HG03159 (cell line): ENCODE data around the gene ALG12.

Experiments used
- ATAC-seq: cut with Tn5 transposase; IDR thresholded peaks from one replicate; pipeline ENCODE4 v1.9.1; 2021; ENCODE audit warnings: mild to moderate bottlenecking, moderate library complexity; ENCODE audit not compliant: unreplicated experiment

ALG12 gene

DNA sequence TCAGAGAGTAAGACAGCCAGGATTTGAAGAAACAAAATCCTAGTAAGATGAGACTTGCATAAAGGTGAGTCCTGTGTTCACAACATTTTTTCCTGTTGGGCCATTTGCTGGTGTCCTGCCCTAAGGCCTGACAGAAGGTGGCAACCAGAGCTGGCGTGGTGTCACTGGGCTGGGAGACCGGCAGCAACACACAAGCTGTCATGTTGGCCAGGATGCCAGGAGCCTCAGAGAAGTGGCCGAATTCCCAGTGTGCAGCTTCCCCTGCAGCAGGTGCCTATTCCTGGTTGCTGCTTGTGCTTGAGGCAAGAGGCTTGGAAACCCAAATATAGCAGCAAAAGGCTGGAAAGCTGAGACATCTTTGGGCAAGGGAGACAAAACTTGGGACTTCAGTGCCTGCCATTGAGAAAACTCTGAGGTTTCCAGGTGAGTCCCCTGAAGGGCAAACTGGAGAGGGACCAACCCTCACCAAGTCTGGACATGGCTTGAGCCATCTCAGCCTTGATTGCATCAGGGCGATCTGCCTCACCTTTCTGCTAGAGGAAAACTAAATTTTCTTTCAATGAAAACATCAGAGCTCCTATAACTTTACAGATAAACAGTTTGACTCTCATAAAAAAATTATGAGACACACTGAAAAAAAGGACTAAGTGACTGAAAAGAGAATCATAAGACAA is 25.9 kb downstream of the ALG12 start:
- ATAC-seq = no peak

DNA sequence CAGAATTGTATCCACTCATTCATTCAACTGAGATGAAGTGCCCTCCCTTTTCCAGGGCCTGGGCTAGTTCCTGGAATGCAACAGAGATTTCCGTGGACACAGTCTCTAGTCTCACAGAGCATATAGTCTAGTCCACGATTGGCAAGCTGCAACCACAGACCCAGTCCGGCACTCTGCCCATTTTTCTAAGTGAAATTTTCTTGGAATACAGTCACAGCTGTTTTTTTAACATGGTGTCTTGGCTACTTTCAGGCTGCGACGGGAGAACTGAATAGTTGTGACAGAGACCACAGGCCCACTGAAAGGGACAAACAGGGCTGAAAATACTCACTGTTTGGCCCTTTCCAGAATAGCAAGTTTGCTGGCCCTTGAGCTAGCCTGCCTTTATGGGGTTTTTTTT is 29.2 kb downstream of the ALG12 start:
- no peak for ATAC-seq

DNA sequence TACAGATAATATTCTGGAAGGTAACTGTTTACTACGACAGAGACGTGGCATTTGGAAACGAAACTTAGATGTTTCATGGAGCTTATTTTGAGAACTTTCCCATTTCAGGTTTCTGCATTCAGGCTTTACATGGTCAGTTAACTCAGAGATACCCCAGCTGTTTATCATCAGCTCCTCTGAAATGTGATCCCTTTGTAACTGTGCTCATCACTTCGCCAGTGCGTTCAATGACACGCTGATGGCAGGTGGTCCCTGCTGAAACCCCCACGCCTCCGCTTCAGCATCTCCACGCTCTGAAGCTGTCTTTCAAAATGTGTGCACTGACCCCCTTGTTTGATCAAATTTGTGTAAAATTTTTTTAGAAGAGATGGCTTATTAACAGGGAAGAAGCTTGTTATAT is 30.5 kb downstream of the ALG12 start:
- ATAC-seq = no peak

DNA sequence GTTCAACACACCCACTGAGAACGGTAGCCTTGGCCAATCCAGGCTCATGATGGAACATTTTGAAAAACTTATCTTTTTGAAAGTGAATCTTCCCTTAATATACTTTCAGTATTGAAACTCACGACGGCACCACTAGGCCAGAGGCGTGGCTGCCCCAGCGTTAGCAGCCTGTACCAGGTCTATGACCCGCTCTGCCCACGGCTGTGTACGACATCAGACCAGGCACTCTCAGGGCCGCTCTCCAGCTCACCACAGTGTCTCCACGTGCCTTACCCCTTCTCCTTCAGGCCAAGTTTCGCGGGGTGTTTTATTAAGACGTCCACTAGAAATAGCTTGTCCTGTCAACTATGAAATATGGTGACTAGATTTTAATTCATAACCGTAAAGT is 31.2 kb downstream of the ALG12 start:
- ATAC-seq = no peak

DNA sequence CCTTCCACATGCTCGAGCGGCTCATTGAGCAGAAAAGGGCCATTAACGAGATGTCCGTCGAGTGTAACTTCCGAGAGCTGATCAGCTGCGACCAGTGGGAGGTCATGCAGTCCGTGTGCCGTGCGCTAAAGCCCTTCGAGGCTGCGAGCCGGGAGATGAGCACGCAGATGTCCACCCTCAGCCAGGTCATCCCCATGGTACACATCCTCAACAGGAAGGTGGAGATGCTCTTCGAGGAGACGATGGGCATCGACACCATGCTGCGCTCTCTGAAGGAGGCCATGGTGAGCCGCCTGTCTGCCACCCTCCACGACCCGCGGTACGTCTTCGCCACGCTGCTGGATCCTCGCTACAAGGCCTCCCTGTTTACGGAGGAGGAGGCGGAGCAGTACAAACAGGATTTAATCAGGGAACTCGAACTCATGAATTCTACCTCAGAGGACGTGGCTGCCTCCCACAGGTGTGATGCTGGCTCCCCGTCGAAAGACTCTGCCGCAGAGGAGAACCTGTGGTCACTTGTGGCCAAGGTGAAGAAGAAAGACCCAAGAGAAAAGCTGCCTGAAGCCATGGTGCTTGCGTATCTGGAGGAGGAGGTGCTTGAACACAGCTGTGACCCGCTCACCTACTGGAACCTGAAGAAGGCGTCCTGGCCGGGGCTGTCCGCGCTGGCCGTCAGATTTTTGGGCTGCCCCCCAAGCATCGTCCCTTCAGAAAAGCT is 31.7 kb downstream of the ALG12 start:
- ATAC-seq = no peak

DNA sequence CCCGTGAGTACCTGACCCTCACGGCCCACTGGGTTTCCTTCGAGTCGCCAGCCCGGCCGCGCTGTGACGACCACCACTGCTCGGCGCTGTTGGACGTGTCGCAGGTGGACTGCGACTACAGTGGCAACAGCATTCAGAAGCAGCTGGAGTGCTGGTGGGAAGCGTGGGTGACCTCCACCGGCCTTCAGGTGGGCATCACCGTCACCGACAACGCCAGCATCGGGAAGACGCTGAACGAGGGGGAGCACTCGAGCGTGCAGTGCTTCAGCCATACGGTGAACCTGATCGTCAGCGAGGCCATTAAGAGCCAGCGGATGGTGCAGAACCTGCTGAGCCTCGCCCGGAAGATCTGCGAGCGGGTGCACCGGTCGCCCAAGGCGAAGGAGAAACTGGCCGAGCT is 32.4 kb downstream of the ALG12 start:
- no peak for ATAC-seq

DNA sequence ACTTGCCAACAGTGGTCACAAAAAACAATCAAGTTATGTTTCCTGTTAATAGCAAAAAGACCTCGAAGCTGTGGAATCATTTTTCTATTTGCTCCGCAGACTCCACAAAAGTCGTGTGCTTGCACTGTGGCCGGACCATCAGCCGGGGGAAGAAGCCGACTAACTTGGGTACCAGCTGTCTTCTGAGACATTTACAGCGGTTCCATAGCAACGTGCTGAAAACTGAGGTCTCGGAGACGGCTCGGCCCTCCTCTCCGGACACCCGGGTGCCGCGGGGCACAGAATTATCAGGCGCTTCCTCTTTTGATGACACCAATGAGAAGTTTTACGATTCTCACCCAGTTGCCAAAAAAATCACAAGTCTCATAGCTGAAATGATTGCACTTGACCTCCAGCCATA is 33.0 kb downstream of the ALG12 start:
- ATAC-seq = no peak

DNA sequence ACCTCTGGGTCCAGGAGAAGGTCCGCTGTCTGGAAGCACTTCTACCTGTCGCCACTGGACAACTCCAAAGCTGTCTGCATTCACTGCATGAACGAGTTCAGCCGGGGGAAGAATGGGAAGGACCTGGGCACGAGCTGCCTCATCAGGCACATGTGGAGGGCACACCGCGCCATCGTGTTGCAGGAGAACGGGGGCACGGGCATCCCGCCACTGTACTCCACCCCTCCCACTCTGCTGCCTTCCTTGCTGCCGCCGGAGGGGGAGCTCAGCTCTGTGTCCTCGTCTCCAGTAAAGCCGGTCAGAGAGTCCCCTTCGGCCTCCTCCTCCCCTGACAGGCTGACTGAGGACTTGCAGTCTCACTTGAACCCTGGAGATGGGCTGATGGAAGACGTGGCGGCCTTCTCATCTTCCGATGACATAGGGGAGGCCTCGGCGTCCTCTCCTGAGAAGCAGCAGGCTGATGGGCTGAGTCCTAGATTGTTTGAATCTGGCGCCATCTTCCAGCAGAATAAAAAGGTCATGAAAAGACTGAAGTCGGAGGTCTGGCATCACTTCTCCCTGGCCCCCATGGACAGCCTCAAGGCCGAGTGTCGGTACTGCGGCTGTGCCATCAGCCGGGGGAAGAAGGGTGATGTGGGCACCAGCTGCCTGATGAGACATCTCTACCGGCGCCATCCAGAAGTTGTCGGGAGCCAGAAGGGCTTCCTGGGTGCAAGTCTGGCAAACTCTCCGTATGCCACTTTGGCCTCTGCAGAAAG is 33.6 kb downstream of the ALG12 start:
- no peak for ATAC-seq

DNA sequence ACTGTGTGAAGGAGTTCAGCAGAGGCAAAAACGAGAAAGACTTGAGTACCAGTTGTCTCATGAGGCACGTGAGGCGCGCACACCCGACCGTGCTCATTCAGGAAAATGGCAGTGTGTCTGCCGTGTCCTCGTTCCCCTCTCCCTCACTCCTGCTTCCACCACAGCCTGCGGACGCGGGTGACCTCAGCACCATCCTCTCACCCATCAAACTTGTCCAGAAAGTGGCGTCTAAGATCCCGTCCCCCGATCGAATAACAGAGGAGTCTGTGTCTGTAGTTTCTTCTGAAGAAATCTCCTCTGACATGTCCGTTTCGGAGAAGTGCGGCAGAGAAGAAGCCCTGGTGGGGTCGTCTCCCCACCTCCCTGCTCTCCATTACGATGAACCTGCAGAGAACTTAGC is 34.2 kb downstream of the ALG12 start:
- ATAC-seq = no peak

DNA sequence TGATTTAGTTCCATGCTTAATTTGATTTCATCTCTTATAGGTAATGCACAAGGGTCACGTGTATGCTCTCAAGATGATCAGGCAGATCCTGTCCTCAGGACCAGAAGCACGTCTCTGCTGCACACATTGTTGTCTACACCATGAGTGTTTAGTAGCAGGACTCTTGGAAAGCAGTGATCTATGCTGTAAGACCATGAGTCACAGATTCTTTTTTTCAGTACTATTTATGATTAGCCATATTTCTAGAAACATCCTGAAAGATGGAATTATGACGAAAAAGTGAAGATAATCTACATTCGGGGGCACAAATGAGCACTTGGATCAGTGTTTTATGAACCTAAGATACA is 35.0 kb downstream of the ALG12 start:
- no peak for ATAC-seq

DNA sequence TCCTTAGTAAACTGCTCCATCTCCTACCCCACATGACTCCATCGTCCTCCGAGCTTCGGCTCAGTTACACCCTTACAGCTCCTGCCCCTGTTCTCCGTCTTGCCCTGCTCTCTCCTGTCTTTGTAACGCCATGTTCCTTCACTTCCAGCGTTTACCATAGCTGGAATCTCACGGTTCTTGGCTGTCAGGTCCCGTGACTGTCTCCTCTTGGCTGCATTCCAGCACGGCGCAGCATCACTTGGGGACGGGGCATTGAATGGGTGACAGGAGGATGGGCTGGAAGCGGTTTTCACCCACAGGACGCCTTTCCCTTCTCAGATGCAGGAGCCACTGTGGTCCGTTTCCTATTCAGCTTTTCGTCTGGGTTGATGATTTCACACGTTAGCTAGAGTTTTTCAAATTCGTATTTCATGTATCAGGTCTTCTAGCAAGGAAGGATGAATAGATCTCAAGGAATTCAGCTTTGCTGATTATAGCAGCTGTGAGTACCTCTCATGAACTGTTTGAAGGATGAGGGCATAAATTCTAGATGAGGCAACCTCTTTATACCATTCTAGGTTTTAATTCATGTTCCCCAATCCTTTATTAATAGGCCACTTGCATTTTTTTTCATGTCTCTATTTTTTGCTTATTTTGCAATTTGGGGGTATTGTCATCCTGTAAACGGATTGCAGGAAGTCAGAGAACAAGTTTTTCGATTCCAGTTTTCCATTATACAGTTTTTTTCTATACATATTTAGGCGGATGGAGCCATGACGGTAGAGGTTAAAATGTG is 35.5 kb downstream of the ALG12 start:
- ATAC-seq = no peak

DNA sequence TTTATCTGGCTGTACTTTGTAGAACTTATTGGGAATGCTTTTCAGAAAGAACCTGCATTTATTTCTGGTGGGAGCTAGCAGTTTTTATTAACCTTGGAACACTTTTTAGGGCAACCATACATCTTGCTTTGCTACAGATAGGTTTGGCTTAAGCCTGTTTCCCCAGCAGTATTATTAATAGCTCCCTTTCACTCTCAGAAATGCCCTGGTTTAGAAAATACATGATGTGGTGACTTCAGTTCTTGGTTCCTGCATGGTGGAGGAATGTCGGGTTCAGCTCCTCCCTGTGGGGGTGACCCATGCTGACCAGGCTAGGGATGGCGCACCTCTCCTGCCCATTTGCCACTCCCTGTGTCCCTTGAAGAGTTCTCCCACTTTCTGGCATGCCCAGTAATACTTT is 36.4 kb downstream of the ALG12 start:
- ATAC-seq = no peak

DNA sequence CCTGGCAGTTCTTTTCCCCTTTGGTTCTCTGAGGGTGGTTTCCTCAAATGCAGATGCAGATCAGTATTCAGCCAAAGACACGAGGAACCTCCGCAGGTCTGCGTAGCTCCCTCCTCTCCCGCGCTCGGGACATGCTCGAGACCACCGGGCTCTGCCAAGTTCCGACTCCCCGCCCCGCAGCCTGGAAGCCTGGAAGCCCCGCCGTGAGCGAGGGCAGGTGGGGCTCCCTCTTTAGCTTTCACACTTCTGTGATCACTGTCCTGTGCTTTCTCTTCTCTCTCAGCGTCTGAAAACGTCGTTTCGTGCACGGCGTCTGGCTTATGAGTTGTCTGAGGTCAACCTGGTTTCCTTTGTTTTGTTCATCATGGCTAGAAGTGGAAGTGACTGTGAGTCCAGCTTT is 38.0 kb downstream of the ALG12 start:
- no peak for ATAC-seq

DNA sequence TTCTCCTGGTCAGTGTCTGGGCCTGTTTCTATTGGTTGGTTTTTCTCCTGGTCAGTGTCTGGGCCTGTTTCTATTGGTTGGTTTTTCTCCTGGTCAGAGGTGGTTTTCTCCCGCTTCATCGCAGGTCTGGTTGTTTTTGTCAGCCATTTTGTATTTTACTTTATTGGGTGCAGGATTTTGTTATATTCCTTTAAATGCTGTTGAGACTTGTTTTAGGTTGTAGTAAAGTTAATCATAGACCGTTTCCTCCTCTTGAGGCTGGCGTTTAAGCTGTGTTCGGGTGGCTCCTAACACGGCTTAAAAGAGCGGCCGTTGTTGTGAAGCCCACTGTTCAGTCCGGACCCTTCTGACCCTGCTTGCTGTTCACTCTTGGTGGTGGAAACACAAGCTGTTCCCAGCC is 38.4 kb downstream of the ALG12 start:
- no peak for ATAC-seq

DNA sequence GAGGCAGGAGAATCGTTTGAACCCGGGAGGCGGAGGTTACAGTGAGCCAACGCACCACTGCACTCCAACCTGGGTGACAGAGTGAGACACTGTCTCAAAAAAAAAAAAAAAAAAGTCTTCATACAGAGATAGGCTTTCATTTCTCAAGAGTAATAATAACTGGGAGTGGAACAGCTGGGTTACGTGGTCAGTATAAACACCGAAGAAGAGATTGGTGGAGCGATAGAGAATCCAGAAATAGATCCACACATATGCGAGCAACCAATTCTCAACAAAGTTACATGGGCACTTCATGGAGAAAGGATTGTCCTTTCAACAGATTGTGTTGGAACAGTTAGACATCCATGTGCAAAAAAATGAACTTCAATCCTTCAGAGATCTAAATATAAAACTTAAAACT is 40.0 kb downstream of the ALG12 start:
- no peak for ATAC-seq

DNA sequence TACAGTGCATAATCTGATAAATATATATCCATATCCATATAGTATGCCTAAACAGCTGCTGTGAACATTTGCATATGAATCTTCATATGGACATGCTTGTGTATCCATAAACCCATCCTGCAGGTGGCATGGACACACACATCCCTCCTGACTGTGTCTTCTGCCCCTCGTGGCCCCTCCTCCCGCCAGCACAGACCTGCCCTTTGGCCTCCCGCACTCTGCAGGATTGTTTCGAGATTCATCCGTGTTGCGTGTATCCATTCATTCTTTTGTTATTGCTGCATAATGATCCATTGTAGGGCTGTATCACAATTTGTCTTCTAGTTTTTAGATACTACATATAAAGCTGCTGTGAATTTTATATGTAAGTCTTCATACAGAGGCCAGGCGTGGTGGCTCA is 40.6 kb downstream of the ALG12 start:
- ATAC-seq = no peak

DNA sequence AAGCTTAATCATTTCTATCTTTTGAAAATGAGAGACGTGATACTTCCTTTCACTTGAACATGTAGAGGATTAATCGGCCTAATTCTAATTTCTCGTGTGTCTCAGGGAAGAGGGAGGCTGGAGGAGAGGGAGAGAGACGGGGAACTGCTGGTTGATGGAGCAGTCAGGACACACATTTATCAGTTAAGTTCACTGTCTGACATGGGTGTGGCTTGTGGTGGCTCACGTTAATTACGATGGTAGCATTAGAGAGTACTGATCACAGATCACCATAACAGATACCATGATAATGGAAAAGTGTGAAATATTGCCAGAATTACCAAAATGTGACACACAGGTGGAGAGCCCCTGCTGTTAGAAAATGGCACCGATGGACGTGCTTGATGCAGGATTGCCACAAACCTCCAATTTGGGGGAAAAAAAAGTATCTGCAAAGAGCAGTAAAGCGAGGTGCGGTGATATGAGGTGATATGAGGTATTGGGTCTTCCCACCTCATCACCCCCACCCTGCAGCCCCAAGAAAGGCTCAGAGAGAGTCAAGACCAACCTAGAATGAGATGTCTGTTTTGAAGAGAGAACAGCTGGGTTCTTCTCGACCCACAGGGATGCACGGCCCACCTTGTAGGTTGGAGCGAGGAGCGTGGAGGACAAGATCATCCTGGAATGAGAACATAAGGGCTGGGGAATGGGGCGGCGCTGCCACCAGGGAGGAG is 44.9 kb downstream of the ALG12 start:
- ATAC-seq = no peak

DNA sequence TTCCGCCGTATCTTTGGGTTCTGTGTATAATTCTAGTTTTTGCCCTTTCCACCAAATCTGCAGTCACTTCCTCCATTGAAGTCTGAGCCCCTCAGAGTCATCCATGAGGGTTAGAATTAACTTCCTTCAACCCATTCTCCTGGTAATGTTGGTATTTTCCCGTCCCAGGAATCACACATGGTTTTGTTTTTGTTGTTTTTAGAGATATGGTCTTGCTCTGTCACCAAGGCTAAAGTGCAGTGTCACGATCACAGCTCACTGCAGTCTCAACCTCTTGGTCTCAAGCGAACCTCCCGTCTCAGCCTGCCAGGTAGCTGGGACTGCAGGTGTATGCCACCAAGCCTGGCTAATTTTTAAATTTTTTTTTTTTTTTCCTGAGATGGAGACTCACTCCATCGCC is 45.9 kb downstream of the ALG12 start:
- no peak for ATAC-seq

DNA sequence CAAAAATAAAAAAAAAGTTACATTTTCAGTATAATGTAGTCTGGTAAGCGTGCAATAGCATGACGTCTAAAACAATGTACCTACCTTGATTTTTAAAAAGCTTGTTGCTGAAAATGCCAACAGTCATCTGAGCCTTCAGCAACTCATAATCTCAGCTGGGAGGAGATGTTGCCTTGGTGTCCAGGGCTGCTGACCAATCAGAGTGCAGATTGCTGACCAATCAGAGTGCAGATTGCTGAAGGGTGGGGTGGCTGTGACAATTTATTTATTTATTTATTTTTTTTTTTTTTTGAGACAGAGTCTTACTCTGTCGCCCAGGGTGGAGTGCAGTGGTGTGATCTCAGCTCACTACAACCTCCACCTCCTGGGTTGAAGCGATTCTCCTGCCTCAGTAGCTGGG is 46.8 kb downstream of the ALG12 start:
- no peak for ATAC-seq

DNA sequence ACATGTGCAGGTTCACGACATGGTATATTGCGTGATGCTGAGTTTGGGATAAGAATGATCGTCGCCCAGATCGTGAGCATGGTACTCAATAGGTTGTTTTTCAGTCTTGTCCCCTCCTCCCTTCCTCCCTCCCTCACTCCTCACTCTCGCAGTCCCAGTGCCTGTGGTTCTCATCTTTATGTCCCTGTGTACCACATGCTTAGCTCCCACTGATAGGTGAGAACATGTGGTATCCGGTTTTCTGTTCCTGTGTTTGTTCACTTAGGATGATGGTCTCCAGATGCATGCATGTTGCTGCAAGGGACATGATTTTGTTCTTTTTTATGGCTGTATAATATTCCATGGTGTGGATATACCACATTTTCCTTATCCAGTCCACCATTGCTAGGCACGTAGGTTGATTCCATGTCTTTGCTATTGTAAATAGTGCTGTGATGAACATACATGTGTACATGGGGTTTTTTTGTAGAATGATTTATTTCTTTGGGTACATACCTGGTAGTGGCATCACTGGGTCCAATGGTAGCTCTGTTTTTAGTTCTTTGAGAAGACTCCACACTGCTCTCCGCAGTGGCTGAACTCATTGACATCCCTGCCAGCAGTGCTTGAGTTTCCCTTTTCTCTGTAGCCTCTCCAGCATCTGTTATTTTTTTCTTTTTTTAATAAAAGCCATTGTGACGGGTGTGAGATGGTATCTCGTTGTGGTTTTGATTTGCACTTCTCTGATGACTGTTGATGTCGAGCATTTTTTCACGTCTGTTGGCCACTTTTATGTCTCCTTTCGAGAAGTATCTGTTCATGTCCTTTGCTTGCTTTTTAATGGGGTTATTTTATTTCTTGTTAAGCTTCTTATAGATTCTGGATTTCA is 48.2 kb downstream of the ALG12 start:
- no peak for ATAC-seq
